Ascending aorta (tissue), 2 donors: Measurements from ENCODE around the gene TCL1A. TPM values are rescaled to one million over a fixed set of nuclear protein-coding genes. Genes with fewer than 3 reads are reported as not detected.

Source experiments
- DNase-seq, 2 donors: peaks; one replicate each; pipeline ENCODE4 v3.0.0-alpha.2; 2019; ENCODE audit warnings: low spot score in 2 of 2
- H3K27ac ChIP-seq, 2 donors: fragments of 200-600 bp; sonication (generic); one replicate each; pipeline ENCODE4 v1.5.1; 2016 to 2017; ENCODE audit warnings: mild to moderate bottlenecking in 1 of 2
- H3K27me3 ChIP-seq: fragments of 200-600 bp; sonication (generic); one replicate; pipeline ENCODE4 v1.5.1; 2017
- H3K36me3 ChIP-seq, 2 donors: fragments of 200-600 bp; sonication (generic); one replicate each; pipeline ENCODE4 v1.5.1; 2016
- H3K4me1 ChIP-seq, 2 donors: fragments of 200-600 bp; sonication (generic); one replicate each; pipeline ENCODE4 v1.5.1; 2016 to 2017; ENCODE audit warnings: mild to moderate bottlenecking in 1 of 2
- H3K4me3 ChIP-seq, 2 donors: fragments of 200-600 bp; sonication (generic); one replicate each; pipeline ENCODE4 v1.5.1; 2016 to 2017; ENCODE audit warnings: mild to moderate bottlenecking in 1 of 2
- H3K9me3 ChIP-seq, 2 donors: fragments of 200-600 bp; sonication (generic); one replicate each; pipeline ENCODE4 v1.5.1; 2016
- intact Hi-C: fragments of 100-400 bp; cut with DNase I; formaldehyde crosslinking; loops from one replicate; pipeline ENCODE4 v1.15.1; 2023
- total RNA-seq: library from RNA; depleted of rRNA; stranded (reverse); fragments of >200 nt; gene quantifications from one replicate; pipeline ENCODE4 v1.1.0, GENCODE V29; 2016
- TF ChIP-seq, protein P1 (sequence below), 3 experiments: fragments of 200-600 bp in 2 of 3; fragments of 450-650 bp in 1 of 3; sonication (generic) in 2 of 3; IDR thresholded peaks; one replicate each; pipeline ENCODE4 v1.5.1; 2016 to 2019; ENCODE audit warnings: antibody characterized with exemption in 3 of 3, mild to moderate bottlenecking in 1 of 3, moderate library complexity in 1 of 3

Gene TCL1A
- total RNA-seq, 1 donor from 2014 or later = not detected

DNA sequence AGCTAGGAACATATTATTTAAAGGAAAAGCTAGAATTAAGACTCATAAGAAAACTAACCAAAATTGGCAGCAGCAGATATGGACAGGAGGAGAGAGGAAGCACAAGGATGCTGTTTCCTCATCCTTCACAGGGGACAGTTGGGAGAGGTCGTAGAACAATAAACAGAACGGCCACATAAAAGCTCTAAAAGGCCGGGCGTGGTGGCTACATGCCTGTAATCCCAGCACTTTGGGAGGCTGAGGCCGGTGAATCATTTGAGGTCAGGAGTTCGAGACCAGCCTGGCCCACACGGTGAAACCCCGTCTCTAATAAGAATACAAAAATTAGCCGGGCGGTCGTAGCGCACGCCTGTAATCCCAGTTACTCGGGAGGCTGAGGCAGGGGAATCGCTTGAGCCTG is 17.2 kb downstream of the TCL1A start:
- DNase-seq = no peak
- intact Hi-C loops = no loop called here
- Histone ChIP-seq H3K27ac (no peak overlapping the region), H3K4me1 (no peaks in the 10 kb centered on the region), H3K9me3 (no peaks in the 10 kb centered on the region), H3K4me3 (no peak overlapping the region), H3K27me3 (no peaks in the 10 kb centered on the region), H3K36me3 (no peaks in the 10 kb centered on the region)
- TF ChIP-seq, protein P1, sequence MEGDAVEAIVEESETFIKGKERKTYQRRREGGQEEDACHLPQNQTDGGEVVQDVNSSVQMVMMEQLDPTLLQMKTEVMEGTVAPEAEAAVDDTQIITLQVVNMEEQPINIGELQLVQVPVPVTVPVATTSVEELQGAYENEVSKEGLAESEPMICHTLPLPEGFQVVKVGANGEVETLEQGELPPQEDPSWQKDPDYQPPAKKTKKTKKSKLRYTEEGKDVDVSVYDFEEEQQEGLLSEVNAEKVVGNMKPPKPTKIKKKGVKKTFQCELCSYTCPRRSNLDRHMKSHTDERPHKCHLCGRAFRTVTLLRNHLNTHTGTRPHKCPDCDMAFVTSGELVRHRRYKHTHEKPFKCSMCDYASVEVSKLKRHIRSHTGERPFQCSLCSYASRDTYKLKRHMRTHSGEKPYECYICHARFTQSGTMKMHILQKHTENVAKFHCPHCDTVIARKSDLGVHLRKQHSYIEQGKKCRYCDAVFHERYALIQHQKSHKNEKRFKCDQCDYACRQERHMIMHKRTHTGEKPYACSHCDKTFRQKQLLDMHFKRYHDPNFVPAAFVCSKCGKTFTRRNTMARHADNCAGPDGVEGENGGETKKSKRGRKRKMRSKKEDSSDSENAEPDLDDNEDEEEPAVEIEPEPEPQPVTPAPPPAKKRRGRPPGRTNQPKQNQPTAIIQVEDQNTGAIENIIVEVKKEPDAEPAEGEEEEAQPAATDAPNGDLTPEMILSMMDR (IDR thresholded peaks at IDR 0.05) = no peak

DNA sequence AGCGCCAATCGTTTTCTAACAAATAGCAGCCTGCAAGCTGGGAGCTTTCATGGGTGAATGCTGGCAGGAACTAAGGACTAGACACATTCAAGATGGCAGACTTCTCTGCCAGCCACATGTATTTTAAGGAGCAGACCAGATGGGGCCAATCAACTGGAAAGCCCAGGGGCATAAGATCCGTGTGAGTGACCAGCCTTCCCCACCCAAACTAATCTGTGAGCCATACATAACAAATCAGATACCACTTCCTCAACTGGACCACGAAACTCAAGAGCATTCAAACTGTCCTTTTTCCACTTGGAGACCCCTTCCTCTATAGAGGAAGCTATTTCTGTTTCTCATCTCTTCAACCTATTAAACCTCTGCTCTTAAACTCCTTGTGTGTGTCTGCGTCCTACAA is 18.0 kb downstream of the TCL1A start:
- no peak for DNase-seq
- Histone ChIP-seq H3K9me3 (no peaks in the 10 kb centered on the region), H3K4me3 (no peak overlapping the region), H3K36me3 (no peaks in the 10 kb centered on the region), H3K27me3 (no peaks in the 10 kb centered on the region), H3K27ac (no peak overlapping the region), H3K4me1 (no peaks in the 10 kb centered on the region)
- TF ChIP-seq, protein P1 (IDR thresholded peaks at IDR 0.05) = no peak
- intact Hi-C loops = no loop called here

DNA sequence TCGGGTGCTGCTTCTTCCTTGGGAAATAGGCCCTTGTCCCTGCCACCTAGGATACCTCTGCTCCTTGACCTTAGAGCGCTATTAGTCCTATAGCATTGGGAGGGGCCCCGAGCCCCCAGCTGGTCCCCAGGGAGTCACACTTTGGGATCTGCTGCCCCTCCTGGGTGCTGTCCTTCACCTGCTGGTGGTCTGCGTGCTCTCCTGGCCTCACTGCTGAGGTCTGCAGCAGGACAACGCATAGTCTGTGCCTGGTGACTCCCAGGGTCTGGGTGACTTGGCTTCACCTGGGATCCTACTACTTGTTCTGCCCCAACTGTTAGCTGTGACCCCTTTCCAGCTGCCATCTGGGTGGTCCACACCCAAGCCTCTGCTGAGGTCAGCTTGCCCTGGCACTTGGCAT is 18.9 kb downstream of the TCL1A start:
- Histone ChIP-seq H3K27me3 (no peaks in the 10 kb centered on the region), H3K9me3 (no peaks in the 10 kb centered on the region), H3K36me3 (no peaks in the 10 kb centered on the region), H3K4me3 (no peak overlapping the region), H3K4me1 (no peaks in the 10 kb centered on the region), H3K27ac (no peak overlapping the region)
- TF ChIP-seq, protein P1 (IDR thresholded peaks at IDR 0.05) = no peak
- intact Hi-C loops = no loop called here
- no peak for DNase-seq

DNA sequence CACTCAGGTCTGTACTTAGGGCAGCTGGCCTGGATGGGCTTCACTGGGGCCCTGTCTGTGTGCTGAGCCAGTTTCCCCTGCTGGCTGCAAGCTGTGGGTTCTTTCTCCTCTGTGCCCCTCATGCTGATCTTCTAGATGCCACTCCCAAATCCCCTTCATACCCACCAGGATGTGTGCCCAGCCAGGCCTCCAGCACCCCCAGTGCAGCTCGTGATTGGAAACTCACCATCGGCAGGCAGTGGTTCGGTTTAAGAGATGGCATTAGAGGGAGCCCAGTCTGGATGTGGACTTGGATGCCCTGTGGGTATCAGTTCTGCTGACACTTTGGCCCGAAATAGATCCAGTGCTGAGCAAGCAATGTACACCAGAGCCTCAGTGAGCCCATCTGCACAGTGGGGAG is 21.8 kb downstream of the TCL1A start:
- TF ChIP-seq, protein P1 (IDR thresholded peaks at IDR 0.05) = no peak
- no peaks in the 10 kb centered on the region for H3K27me3 ChIP-seq
- H3K27ac ChIP-seq = no peak overlapping the region
- H3K9me3 ChIP-seq = no peaks in the 10 kb centered on the region
- H3K4me1 ChIP-seq = no peaks in the 10 kb centered on the region
- intact Hi-C loops = no loop called here
- DNase-seq = no peak
- no peaks in the 10 kb centered on the region for H3K36me3 ChIP-seq
- no peak overlapping the region for H3K4me3 ChIP-seq

DNA sequence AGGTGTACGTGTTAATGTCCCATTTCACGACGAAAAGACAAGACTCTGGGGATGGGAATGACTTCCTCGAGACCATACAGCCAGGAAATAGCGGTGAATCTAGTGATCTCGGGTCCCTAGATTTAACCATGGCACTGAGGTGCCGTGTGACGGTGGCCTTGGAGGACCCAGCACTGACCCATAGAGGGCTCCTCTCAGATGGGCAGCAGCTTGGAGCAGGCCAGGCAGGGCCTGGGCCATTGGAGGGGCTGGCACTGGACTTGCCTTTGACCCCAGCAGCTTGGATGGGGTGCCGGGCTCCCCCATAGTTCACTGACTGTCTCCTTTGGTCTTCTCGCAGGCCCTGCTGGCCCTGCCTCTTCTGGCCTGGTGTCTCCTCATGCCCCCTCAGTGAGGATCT is 22.3 kb downstream of the TCL1A start:
- H3K27me3 ChIP-seq = no peaks in the 10 kb centered on the region
- intact Hi-C loops = no loop called here
- DNase-seq = no peak

More for the DNA sequence above, 22.3 kb downstream of the TCL1A start:
- Histone ChIP-seq H3K9me3 (no peaks in the 10 kb centered on the region), H3K4me1 (no peaks in the 10 kb centered on the region), H3K27ac (no peak overlapping the region), H3K36me3 (no peaks in the 10 kb centered on the region), H3K4me3 (no peak overlapping the region)
- TF ChIP-seq, protein P1 (IDR thresholded peaks at IDR 0.05) = no peak
